A549 (cell line): ENCODE measurements around the gene ANKRD2. TPM values are rescaled to one million over a fixed set of nuclear protein-coding genes. Genes with fewer than 3 reads are reported as not detected.

Source experiments
- ATAC-seq, 2 experiments: fragments of 200-7000 bp in 1 of 2; fragments of >200 bp in 1 of 2; cut with Nextera tagmentation in 1 of 2; cut with Tn5 transposase in 1 of 2; 3 replicates each; pipeline versions ENCODE4 v1.8.0 to v1.9.1; 2018 to 2020; ENCODE audit warnings: mild to moderate bottlenecking in 1 of 2, moderate library complexity in 1 of 2
- CTCF ChIA-PET: fragments of 300-600 bp; sonication (Branson Sonifier 250); formaldehyde crosslinking; extraction: SDS; loops from one replicate; lab custom pipeline; 2021; ENCODE audit warnings: antibody characterized with exemption, inconsistent platforms; lab: Yijun Ruan, JAX
- POLR2A ChIA-PET: fragments of 350-600 bp; formaldehyde crosslinking; extraction: SDS; loops from one replicate; lab custom pipeline; 2021; ENCODE audit warnings: antibody characterized with exemption, inconsistent platforms; lab: Yijun Ruan, JAX
- DNase-seq, 2 experiments: peaks; one replicate each; pipeline versions ENCODE4 v3.0.0 to v3.0.0-alpha.2; 2011 to 2016; ENCODE audit warnings: low read depth in 1 of 2, low spot score in 1 of 2
- FAIRE-seq: peaks from 2 replicates; lab custom pipeline; 2011; peaks lifted over from hg19 to GRCh38; lab: Jason Lieb, UNC
- H3K27ac ChIP-seq, 2 experiments: fragments of >200 bp; sonication (Bioruptor Twin); formaldehyde crosslinking; 3 replicates each; pipeline ENCODE4 v1.5.1; 2016 to 2017
- H3K4me1 ChIP-seq: fragments of >200 bp; sonication (Bioruptor Twin); formaldehyde crosslinking; 3 replicates; pipeline ENCODE4 v1.6.1; 2016
- H3K4me2 ChIP-seq: fragments of >200 bp; sonication (Bioruptor Twin); formaldehyde crosslinking; 3 replicates; pipeline ENCODE4 v1.6.1; 2016
- H3K4me3 ChIP-seq: fragments of >200 bp; sonication (Bioruptor Twin); formaldehyde crosslinking; 3 replicates; pipeline ENCODE4 v1.5.1; 2016
- H3K9me3 ChIP-seq: fragments of >200 bp; sonication (Bioruptor Twin); formaldehyde crosslinking; 3 replicates; pipeline ENCODE4 v1.6.1; 2016
- BHLHE40 ChIP-seq: IDR thresholded peaks from 2 replicates; pipeline ENCODE4 v1.6.1; 2012; ENCODE audit warnings: low read depth, low read length, inconsistent platforms
- CHD2 ChIP-seq: fragments of 150-350 bp; IDR thresholded peaks from 2 replicates; pipeline ENCODE4 v1.6.1; 2014; ENCODE audit warnings: low read length; ENCODE audit not compliant: partially characterized antibody
- CTCF ChIP-seq: fragments of >200 bp; sonication (Bioruptor Twin); formaldehyde crosslinking; IDR thresholded peaks from 3 replicates; pipeline ENCODE4 v1.5.1; 2016
- FOXS1 ChIP-seq: fragments of 250-450 bp; sonication (Bioruptor Pico); IDR thresholded peaks from 2 replicates; pipeline ENCODE4 v1.5.0; 2020; ENCODE audit warnings: mild to moderate bottlenecking, moderate library complexity
- HEYL ChIP-seq: fragments of 250-450 bp; sonication (Bioruptor Pico); IDR thresholded peaks from 2 replicates; pipeline ENCODE4 v1.8.0; 2021; ENCODE audit warnings: mild to moderate bottlenecking, moderate library complexity
- HMGXB4 ChIP-seq: fragments of 250-450 bp; sonication (Bioruptor Pico); IDR thresholded peaks from 2 replicates; pipeline ENCODE4 v1.5.0; 2021; ENCODE audit warnings: mild to moderate bottlenecking, moderate library complexity, borderline replicate concordance
- JUNB ChIP-seq: fragments of >200 bp; sonication (Bioruptor Twin); formaldehyde crosslinking; IDR thresholded peaks from 2 replicates; pipeline ENCODE4 v1.6.1; 2016
- MAFK ChIP-seq: fragments of 450-650 bp; IDR thresholded peaks from 2 replicates; pipeline ENCODE4 v1.6.1; 2014; ENCODE audit not compliant: partially characterized antibody
- MAZ ChIP-seq: fragments of 150-350 bp; IDR thresholded peaks from 2 replicates; pipeline ENCODE4 v1.6.1; 2014; ENCODE audit warnings: antibody characterized with exemption, low read depth, low read length, borderline replicate concordance
- NFE2L2 ChIP-seq: fragments of 150-350 bp; conservative IDR thresholded peaks from 2 replicates; pipeline ENCODE4 v1.6.1; 2014; ENCODE audit warnings: low read length
- PHF8 ChIP-seq: fragments of 200-600 bp; sonication (generic); IDR thresholded peaks from 2 replicates; pipeline ENCODE4 v1.6.1; 2016; ENCODE audit warnings: low read depth, mild to moderate bottlenecking, antibody characterized with exemption, moderate library complexity, borderline replicate concordance
- POLR2A ChIP-seq: IDR thresholded peaks from 2 replicates; pipeline ENCODE4 v1.6.1; 2012; ENCODE audit warnings: mild to moderate bottlenecking, low read length
- RAD21 ChIP-seq, 2 experiments: fragments of >200 bp in 1 of 2; sonication (Bioruptor Twin) in 1 of 2; formaldehyde crosslinking in 1 of 2; IDR thresholded peaks in 1 of 2; conservative IDR thresholded peaks in 1 of 2; 2 replicates in 1 of 2; 3 replicates in 1 of 2; pipeline ENCODE4 v1.6.1; 2012 to 2018; ENCODE audit warnings: inconsistent platforms in 1 of 2
- RCOR1 ChIP-seq: fragments of 150-350 bp; IDR thresholded peaks from 2 replicates; pipeline ENCODE4 v1.6.1; 2014; ENCODE audit warnings: antibody characterized with exemption, low read length, low read depth
- RFX5 ChIP-seq: fragments of 450-650 bp; IDR thresholded peaks from 2 replicates; pipeline ENCODE4 v1.7.1; 2014; ENCODE audit warnings: antibody characterized with exemption, mild to moderate bottlenecking, moderate library complexity
- SMC3 ChIP-seq: fragments of >200 bp; sonication (Bioruptor Twin); formaldehyde crosslinking; IDR thresholded peaks from 3 replicates; pipeline ENCODE4 v1.6.1; 2018; ENCODE audit warnings: inconsistent platforms
- SREBF2 ChIP-seq: fragments of 450-650 bp; IDR thresholded peaks from 2 replicates; pipeline ENCODE4 v1.6.1; 2014; ENCODE audit warnings: mild to moderate bottlenecking, moderate library complexity
- TFCP2L1 ChIP-seq: fragments of 250-450 bp; sonication (Bioruptor Pico); IDR thresholded peaks from 2 replicates; pipeline ENCODE4 v1.5.0; 2021; ENCODE audit warnings: mild to moderate bottlenecking
- WGBS: methylation state at CpG from one replicate; pipeline ENCODE4 v1.1.6; 2017; ENCODE audit errors: missing lambda C conversion rate; 5-methylcytosine and 5-hydroxymethylcytosine counted together
- polyA plus RNA-seq, 4 experiments: library from polyadenylated mRNA; depleted of rRNA in 3 of 4; stranded (reverse); fragments of >200 nt; fragmentation: RNase III in 1 of 4; extraction: RNeasy Plus Mini Kit Qiagen cat#74134 plus additional on column Dnase treatment in 1 of 4; gene quantifications; 2 replicates in 3 of 4; 3 replicates in 1 of 4; pipeline ENCODE4 v1.2.3, GENCODE V29; 2011 to 2017
- TF ChIP-seq, protein P1 (sequence below): IDR thresholded peaks from 2 replicates; pipeline ENCODE4 v1.6.1; 2012
- TF ChIP-seq, protein P2 (sequence below): fragments of 150-350 bp; IDR thresholded peaks from 2 replicates; pipeline ENCODE4 v1.6.1; 2014; ENCODE audit warnings: low read depth, mild to moderate bottlenecking, low read length
- TF ChIP-seq, protein P3 (sequence below): fragments of 450-650 bp; IDR thresholded peaks from 2 replicates; pipeline ENCODE4 v1.6.1; 2014; ENCODE audit warnings: antibody characterized with exemption

The ANKRD2 gene
- polyA plus RNA-seq, 2 of the 4 experiments (the other 2 are of a cell fraction): 1.5 to 4.7 TPM

GRCh38 chr10:97598407-97599271 is 26.1 kb downstream of the ANKRD2 start:
- no peak for TF ChIP-seq PHF8
- TF ChIP-seq, protein P1, sequence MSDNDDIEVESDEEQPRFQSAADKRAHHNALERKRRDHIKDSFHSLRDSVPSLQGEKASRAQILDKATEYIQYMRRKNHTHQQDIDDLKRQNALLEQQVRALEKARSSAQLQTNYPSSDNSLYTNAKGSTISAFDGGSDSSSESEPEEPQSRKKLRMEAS: no peak
- no peak for TF ChIP-seq CHD2
- TF ChIP-seq, protein P2, sequence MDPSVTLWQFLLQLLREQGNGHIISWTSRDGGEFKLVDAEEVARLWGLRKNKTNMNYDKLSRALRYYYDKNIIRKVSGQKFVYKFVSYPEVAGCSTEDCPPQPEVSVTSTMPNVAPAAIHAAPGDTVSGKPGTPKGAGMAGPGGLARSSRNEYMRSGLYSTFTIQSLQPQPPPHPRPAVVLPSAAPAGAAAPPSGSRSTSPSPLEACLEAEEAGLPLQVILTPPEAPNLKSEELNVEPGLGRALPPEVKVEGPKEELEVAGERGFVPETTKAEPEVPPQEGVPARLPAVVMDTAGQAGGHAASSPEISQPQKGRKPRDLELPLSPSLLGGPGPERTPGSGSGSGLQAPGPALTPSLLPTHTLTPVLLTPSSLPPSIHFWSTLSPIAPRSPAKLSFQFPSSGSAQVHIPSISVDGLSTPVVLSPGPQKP: no peak
- TF ChIP-seq SREBF2: no peak
- TF ChIP-seq HEYL (CRISPR knock-in tag): no peak
- TF ChIP-seq FOXS1: no peak
- TF ChIP-seq BHLHE40: no peak
- TF ChIP-seq MAFK: no peak
- TF ChIP-seq RAD21 (conservative IDR thresholded peaks at IDR 0.05 in 1 of 2, IDR thresholded peaks at IDR 0.05 in 1 of 2): no peak
- DNase-seq: no peak
- no peak for ATAC-seq
- POLR2A ChIA-PET: no interaction called here
- CTCF ChIA-PET: interaction anchor here (1.2 to 39.7 kb wide), 7 partner anchors 8 to 133 kb away, joined by 3 to 1048 read pairs (median 7); partner anchors contain the start of genes ANKRD2, C10orf62 and HOGA1
- peak; percentile 23 for FAIRE-seq
- Histone ChIP-seq H3K4me3 (no peak overlapping the region), H3K27ac (peak overlapping the region; percentile 76 to 88), H3K9me3 (no peaks in the 10 kb centered on the region), H3K4me2 (no peak overlapping the region), H3K4me1 (peaks cover 34% of the 10 kb centered on the region)
- WGBS: 92% methylated on average over 13 of the region's 19 CpGs

GRCh38 chr10:97599272-97599619 is 26.7 kb downstream of the ANKRD2 start:
- H3K4me1 ChIP-seq: peaks cover 34% of the 10 kb centered on the region
- CTCF ChIA-PET: interaction anchor here (1.2 to 39.7 kb wide), 5 partner anchors 8 to 77 kb away, joined by 3 to 1048 read pairs (median 7); partner anchors contain the start of genes ANKRD2, C10orf62 and HOGA1
- no peaks in the 10 kb centered on the region for H3K9me3 ChIP-seq
- no peak for ATAC-seq
- no peak overlapping the region for H3K4me2 ChIP-seq
- no peak for TF ChIP-seq RAD21 (conservative IDR thresholded peaks at IDR 0.05 in 1 of 2, IDR thresholded peaks at IDR 0.05 in 1 of 2)
- TF ChIP-seq HMGXB4 (CRISPR knock-in tag): no peak
- no peak for TF ChIP-seq NFE2L2
- no peak for TF ChIP-seq SMC3
- TF ChIP-seq POLR2A: no peak
- TF ChIP-seq JUNB: no peak
- no peak for TF ChIP-seq TFCP2L1 (CRISPR knock-in tag)
- no peak for TF ChIP-seq MAZ
- TF ChIP-seq CTCF: no peak
- TF ChIP-seq RCOR1: no peak
- TF ChIP-seq PHF8: no peak
- TF ChIP-seq, protein P3, sequence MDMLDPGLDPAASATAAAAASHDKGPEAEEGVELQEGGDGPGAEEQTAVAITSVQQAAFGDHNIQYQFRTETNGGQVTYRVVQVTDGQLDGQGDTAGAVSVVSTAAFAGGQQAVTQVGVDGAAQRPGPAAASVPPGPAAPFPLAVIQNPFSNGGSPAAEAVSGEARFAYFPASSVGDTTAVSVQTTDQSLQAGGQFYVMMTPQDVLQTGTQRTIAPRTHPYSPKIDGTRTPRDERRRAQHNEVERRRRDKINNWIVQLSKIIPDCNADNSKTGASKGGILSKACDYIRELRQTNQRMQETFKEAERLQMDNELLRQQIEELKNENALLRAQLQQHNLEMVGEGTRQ: no peak
- TF ChIP-seq RFX5: no peak
- TF ChIP-seq HEYL (CRISPR knock-in tag): no peak
- TF ChIP-seq, protein P2: no peak
- TF ChIP-seq, all 56 proteins: peak for 0
- DNase-seq: no peak
- POLR2A ChIA-PET: no interaction called here
- Histone ChIP-seq H3K4me3 (no peak overlapping the region), H3K27ac (peak overlapping the region; percentile 76 to 88; a peak in 4 of 6 replicates)
- WGBS: 87% methylated on average over 6 of the region's 6 CpGs
- FAIRE-seq: no peak
